Prostate gland (tissue), 2 donors: Measurements from ENCODE around the gene ATAD3C. TPM values are rescaled to one million over a fixed set of nuclear protein-coding genes. Genes with fewer than 3 reads are reported as not detected.
"Not testable (repeated sequence)": the region's sequence is repeated elsewhere in the genome, so short reads cannot be mapped to it uniquely, and the experiment has no call there.

Experiments used
- DNase-seq: peaks from one replicate; pipeline ENCODE4 v3.0.0-alpha.2; 2019; ENCODE audit warnings: low spot score
- H3K27ac ChIP-seq, 2 donors: fragments of 200-600 bp; sonication (generic); 2 replicates each; pipeline ENCODE4 v1.5.1; 2017 to 2019
- H3K27me3 ChIP-seq: fragments of 200-600 bp; sonication (generic); replicated peaks from 2 replicates; pipeline ENCODE4 v1.5.1; 2019; ENCODE audit not compliant: insufficient read depth
- H3K36me3 ChIP-seq, 2 donors: fragments of 200-600 bp; sonication (generic); 1 replicate in 1 of 2; 2 replicates in 1 of 2; pipeline versions ENCODE4 v1.5.1 to v1.8.1; 2017 to 2019
- H3K4me1 ChIP-seq: fragments of 200-600 bp; sonication (generic); replicated peaks from 2 replicates; pipeline ENCODE4 v1.5.1; 2019
- H3K4me3 ChIP-seq, 2 donors: fragments of 200-600 bp; sonication (generic); 2 replicates each; pipeline ENCODE4 v1.5.1; 2017 to 2019
- H3K9me3 ChIP-seq: fragments of 200-600 bp; sonication (generic); 2 replicates; pipeline ENCODE4 v1.5.1; 2017
- POLR2A ChIP-seq: fragments of 450-650 bp; IDR thresholded peaks from one replicate; pipeline ENCODE4 v1.6.1; 2016; ENCODE audit warnings: antibody characterized with exemption, mild to moderate bottlenecking
- POLR2AphosphoS5 ChIP-seq: sonication (generic); formaldehyde crosslinking; IDR thresholded peaks from one replicate; pipeline ENCODE4 v1.6.1; 2017; ENCODE audit warnings: antibody characterized with exemption
- WGBS: methylation state at CpG from one replicate; pipeline ENCODE4 v1.1.5; 2018; 5-methylcytosine and 5-hydroxymethylcytosine counted together
- intact Hi-C: fragments of 100-400 bp; cut with DNase I; formaldehyde crosslinking; loops from one replicate; pipeline ENCODE4 v1.14.2; 2022
- total RNA-seq, 2 donors: library from RNA; depleted of rRNA; stranded (reverse); fragments of >200 nt; gene quantifications; one replicate each; pipeline ENCODE4 v1.1.0, GENCODE V29; 2016
- TF ChIP-seq, protein P1 (sequence below), 4 experiments: fragments of 200-600 bp in 2 of 4; fragments of 450-650 bp in 2 of 4; sonication (generic) in 2 of 4; IDR thresholded peaks; 1 replicate in 3 of 4; 2 replicates in 1 of 4; pipeline ENCODE4 v1.5.1; 2016 to 2019; ENCODE audit warnings: antibody characterized with exemption in 4 of 4, mild to moderate bottlenecking in 2 of 4, moderate library complexity in 2 of 4

The ATAD3C gene
- total RNA-seq, 2 donors from 2014 or later: 7.3 to 9.9 TPM

DNA sequence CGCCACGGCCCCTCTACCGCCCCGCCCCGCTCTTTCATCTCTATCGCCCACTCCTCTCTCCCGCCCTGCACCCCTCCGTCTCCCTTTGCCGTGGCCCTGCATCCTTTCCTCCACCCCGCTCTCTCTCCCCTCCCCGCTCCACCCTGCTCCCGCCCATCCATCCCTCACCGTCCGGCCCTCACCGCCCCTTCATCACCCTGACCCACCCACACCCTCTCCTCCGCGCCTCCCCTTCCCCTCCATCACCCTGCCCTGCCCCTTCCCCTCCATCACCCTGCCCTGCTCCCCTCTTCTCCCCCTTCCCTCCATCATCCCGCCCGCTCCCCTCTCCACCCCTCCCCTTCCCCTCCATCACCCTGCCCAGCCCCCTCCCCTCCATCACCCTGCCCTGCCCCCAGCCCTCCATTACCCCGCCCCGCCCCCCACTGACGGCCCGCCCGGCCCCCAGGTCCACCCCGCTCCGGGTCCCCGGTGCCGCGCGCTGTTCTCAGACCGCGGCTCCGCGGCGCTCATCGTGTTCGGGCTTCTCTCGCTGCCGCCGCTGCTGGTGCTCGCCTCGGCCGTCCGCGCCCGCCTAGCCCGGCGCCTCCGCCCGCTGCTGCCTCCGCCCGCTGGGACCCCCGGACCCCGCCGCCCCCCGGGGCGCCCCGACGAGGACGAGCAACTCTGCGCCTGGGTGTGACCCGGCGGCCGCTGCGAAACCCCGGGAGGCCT lies 22.2 kb upstream of the ATAD3C start:
- intact Hi-C loops: no loop called here
- Histone ChIP-seq H3K4me1 (peaks cover 21% of the 10 kb centered on the region), H3K27ac (peak overlapping the region; percentile 57 to 73), H3K9me3 (no peaks in the 10 kb centered on the region), H3K4me3 (peak overlapping the region; percentile 37 to 53), H3K27me3 (no peaks in the 10 kb centered on the region), H3K36me3 (no peaks in the 10 kb centered on the region)
- no peak for DNase-seq
- TF ChIP-seq, protein P1, sequence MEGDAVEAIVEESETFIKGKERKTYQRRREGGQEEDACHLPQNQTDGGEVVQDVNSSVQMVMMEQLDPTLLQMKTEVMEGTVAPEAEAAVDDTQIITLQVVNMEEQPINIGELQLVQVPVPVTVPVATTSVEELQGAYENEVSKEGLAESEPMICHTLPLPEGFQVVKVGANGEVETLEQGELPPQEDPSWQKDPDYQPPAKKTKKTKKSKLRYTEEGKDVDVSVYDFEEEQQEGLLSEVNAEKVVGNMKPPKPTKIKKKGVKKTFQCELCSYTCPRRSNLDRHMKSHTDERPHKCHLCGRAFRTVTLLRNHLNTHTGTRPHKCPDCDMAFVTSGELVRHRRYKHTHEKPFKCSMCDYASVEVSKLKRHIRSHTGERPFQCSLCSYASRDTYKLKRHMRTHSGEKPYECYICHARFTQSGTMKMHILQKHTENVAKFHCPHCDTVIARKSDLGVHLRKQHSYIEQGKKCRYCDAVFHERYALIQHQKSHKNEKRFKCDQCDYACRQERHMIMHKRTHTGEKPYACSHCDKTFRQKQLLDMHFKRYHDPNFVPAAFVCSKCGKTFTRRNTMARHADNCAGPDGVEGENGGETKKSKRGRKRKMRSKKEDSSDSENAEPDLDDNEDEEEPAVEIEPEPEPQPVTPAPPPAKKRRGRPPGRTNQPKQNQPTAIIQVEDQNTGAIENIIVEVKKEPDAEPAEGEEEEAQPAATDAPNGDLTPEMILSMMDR (IDR thresholded peaks at IDR 0.05): no peak
- TF ChIP-seq POLR2AphosphoS5 (no peak), POLR2A (no peak)
- WGBS: 18% methylated on average over 21 of the region's 66 CpGs

DNA sequence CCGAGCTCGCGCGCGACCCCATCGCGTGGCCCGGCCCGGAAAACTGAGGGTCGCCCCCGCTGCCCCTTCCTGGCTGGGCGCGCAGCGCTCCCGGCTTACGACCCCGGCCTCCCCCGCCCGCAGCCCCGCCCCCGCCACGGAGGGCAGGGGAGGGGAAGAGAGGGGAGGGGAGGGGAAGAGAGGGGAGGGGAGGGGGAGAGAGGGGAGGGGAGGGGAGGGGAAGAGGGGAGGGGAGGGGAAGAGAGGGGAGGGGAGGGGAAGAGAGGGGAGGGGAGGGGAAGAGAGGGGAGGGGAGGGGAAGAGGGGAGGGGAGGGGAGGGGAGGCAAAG lies 21.7 kb upstream of the ATAD3C start:
- peak overlapping the region; percentile 57 to 73 for H3K27ac ChIP-seq

DNA sequence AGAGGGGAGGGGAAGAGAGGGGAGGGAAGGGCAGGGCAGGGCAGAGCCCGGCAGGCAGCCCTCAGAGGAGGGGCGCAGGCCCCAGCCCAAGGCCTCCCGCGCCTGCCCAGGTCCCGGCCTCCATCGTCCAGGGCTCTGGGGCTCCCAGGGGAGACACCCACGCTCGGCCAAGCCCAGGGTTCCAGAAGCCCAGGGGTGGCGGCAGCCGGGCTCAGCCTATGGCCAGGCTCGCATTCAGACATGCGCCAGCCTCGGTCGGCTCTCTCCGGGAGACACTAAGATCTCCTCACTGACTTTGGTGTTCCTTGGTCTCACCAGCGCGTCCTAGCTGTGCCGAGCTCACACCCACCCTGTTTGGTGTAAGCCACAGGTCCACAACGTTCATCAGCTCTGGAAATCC lies 21.3 kb upstream of the ATAD3C start:
- DNase-seq: no peak
- Histone ChIP-seq H3K4me3 (no peak overlapping the region), H3K27me3 (no peaks in the 10 kb centered on the region), H3K9me3 (no peaks in the 10 kb centered on the region), H3K4me1 (peaks cover 30% of the 10 kb centered on the region), H3K27ac (peak overlapping the region in 1 of 2 donors; percentile 39), H3K36me3 (no peaks in the 10 kb centered on the region)
- intact Hi-C loops: no loop called here
- WGBS: 68% methylated on average over 19 of the region's 19 CpGs
- TF ChIP-seq, protein P1 (IDR thresholded peaks at IDR 0.05): no peak
- TF ChIP-seq POLR2A (no peak), POLR2AphosphoS5 (no peak)

More for the DNA sequence above, 21.7 kb upstream of the ATAD3C start:
- intact Hi-C loops: no loop called here
- TF ChIP-seq POLR2AphosphoS5 (no peak), POLR2A (no peak)
- TF ChIP-seq, protein P1 (IDR thresholded peaks at IDR 0.05): no peak
- WGBS: 0% methylated on average over 3 of the region's 22 CpGs
- H3K4me3 ChIP-seq: peak overlapping the region; percentile 37 to 53
- no peaks in the 10 kb centered on the region for H3K27me3 ChIP-seq
- no peaks in the 10 kb centered on the region for H3K36me3 ChIP-seq
- H3K9me3 ChIP-seq: no peaks in the 10 kb centered on the region
- DNase-seq: no peak
- H3K4me1 ChIP-seq: peaks cover 26% of the 10 kb centered on the region

DNA sequence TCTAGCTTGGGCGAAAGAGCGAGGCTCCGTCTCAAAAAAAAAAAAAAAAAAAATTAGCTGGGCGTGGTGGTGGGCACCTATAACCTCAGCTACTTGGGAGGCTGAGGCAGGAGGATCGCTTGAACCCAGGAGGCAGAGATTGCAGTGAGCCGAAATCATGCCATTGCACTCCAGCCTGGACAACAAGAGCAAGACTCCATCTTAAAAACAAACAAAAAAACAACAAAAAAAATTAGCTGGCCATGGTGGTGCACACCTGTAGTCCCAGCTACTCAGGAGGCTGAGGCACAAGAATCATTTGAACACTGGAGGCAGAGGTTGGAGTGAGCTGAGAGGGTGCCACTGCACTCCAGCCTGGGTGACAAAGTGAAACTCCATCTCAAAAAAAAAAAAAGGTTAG lies 20.5 kb upstream of the ATAD3C start:
- 90% methylated on average over 6 of the region's 6 CpGs for WGBS
- H3K36me3 ChIP-seq, H3K4me3 ChIP-seq, H3K9me3 ChIP-seq, intact Hi-C loops, DNase-seq, H3K27me3 ChIP-seq: not testable (repeated sequence)
- H3K27ac ChIP-seq: peak overlapping the region in 1 of 2 donors; percentile 96
- peaks cover 36% of the 10 kb centered on the region for H3K4me1 ChIP-seq

DNA sequence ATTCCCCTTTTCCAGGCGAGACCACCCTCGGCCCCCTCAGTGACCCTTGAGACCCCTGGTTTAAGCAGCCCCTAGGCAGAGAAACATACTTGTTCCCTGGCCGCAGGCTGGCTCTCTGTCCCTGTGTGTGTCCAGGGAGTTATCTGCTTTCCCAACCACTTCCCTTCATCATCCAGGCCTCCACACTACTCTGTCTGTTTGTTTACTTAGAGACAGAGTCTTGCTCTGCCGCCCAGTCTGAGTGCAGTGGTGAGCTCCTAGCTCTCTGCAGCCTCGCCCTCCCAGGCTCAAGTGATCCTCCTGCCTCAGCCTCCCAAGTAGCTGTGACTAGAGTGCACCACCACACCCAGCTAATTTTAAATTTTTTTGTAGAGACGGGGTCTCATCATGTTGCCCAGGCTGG lies 19.8 kb upstream of the ATAD3C start:
- no peaks in the 10 kb centered on the region for H3K36me3 ChIP-seq
- H3K4me3 ChIP-seq: no peak overlapping the region
- 64% methylated on average over 6 of the region's 6 CpGs for WGBS
- H3K4me1 ChIP-seq: peaks cover 43% of the 10 kb centered on the region
- no peaks in the 10 kb centered on the region for H3K27me3 ChIP-seq
- no peaks in the 10 kb centered on the region for H3K9me3 ChIP-seq
- peak overlapping the region; percentile 96 for H3K27ac ChIP-seq
- intact Hi-C loops: no loop called here
- DNase-seq: no peak
- TF ChIP-seq POLR2A (no peak), POLR2AphosphoS5 (no peak)
- TF ChIP-seq, protein P1 (IDR thresholded peaks at IDR 0.05): no peak
